CD4-positive, CD25-positive, alpha-beta regulatory T cell (primary cell): ENCODE measurements around the gene HRH1. TPM values are rescaled to one million over a fixed set of nuclear protein-coding genes. Genes with fewer than 3 reads are reported as not detected.

Source experiments
- ATAC-seq, 2 donors: fragments of 150-1000 bp; cut with Tn5 transposase; one replicate each; pipeline ENCODE4 v1.10.0; 2021; ENCODE audit warnings: low read depth in 2 of 2, moderate number of reproducible peaks in 2 of 2, moderate library complexity in 1 of 2
- DNase-seq, 3 donors: peaks; one replicate each; pipeline versions ENCODE4 v3.0.0 to v3.0.0-alpha.2; 2012 to 2022; ENCODE audit warnings: mixed read lengths in 1 of 3
- H3K27ac ChIP-seq: one replicate; pipeline ENCODE4 v1.7.0; 2013; ENCODE audit warnings: mild to moderate bottlenecking, low read length; ENCODE audit not compliant: insufficient read depth, poor library complexity, severe bottlenecking
- H3K27me3 ChIP-seq: one replicate; pipeline ENCODE4 v1.7.0; 2013; ENCODE audit warnings: low read length; ENCODE audit not compliant: control insufficient read depth, insufficient read depth
- H3K36me3 ChIP-seq: one replicate; pipeline ENCODE4 v1.7.0; 2013; ENCODE audit warnings: mild to moderate bottlenecking, low read length, moderate library complexity; ENCODE audit not compliant: control insufficient read depth, insufficient read depth
- H3K4me1 ChIP-seq: 2 replicates; pipeline ENCODE4 v1.7.0; 2013; ENCODE audit warnings: mild to moderate bottlenecking, low read length; ENCODE audit not compliant: insufficient read depth, control insufficient read depth, poor library complexity, severe bottlenecking
- H3K4me3 ChIP-seq: one replicate; pipeline ENCODE4 v1.7.0; 2013; ENCODE audit warnings: low read depth, mild to moderate bottlenecking, low read length, moderate library complexity
- H3K9me3 ChIP-seq, 2 experiments: 1 replicate in 1 of 2; 2 replicates in 1 of 2; pipeline ENCODE4 v1.7.0; 2013; ENCODE audit warnings: low read length in 2 of 2, mild to moderate bottlenecking in 1 of 2, moderate library complexity in 1 of 2; ENCODE audit not compliant: control insufficient read depth in 2 of 2
- H3K27ac Mint-ChIP-seq, 3 donors: one replicate each; pipeline ENCODE4 v1.8.0; 2020 to 2022; ENCODE audit warnings: mild to moderate bottlenecking in 3 of 3, mixed read lengths in 3 of 3, moderate library complexity in 2 of 3
- H3K27me3 Mint-ChIP-seq: one replicate; pipeline ENCODE4 v1.8.0; 2022; ENCODE audit warnings: mild to moderate bottlenecking, mixed read lengths
- H3K36me3 Mint-ChIP-seq: one replicate; pipeline ENCODE4 v1.8.0; 2020; ENCODE audit warnings: mixed read lengths
- H3K4me1 Mint-ChIP-seq, 4 donors: one replicate each; pipeline ENCODE4 v1.8.0; 2020 to 2022; ENCODE audit warnings: mixed read lengths in 4 of 4, mild to moderate bottlenecking in 1 of 4
- H3K4me3 Mint-ChIP-seq, 4 donors: one replicate each; pipeline ENCODE4 v1.8.0; 2020 to 2022; ENCODE audit warnings: mild to moderate bottlenecking in 4 of 4, mixed read lengths in 4 of 4, moderate library complexity in 3 of 4
- H3K9me3 Mint-ChIP-seq, 7 donors: one replicate each; pipeline ENCODE4 v1.8.0; 2020 to 2022; ENCODE audit warnings: mixed read lengths in 7 of 7, mild to moderate bottlenecking in 3 of 7, moderate library complexity in 2 of 7
- polyA plus RNA-seq, 4 donors: library from polyadenylated mRNA; unstranded; fragments of 300-500 nt; fragmentation: Illumina TruSeq; gene quantifications; one replicate each; pipeline ENCODE4 v1.2.3, GENCODE V29; 2021
- total RNA-seq: library from RNA; stranded (reverse); gene quantifications from one replicate; pipeline ENCODE4 v1.2.3, GENCODE V29; 2022

Gene HRH1
- total and polyA plus RNA-seq, 5 donors from 2014 or later = 0.15 TPM; not detected in 3

- H3K4me1 ChIP-seq = peaks cover 6% of the 10 kb centered on the region
- H3K27ac ChIP-seq = no peak overlapping the region
- Mint-ChIP-seq H3K27ac (no peak overlapping the region), H3K36me3 (no peaks in the 10 kb centered on the region), H3K9me3 (peaks cover 0 to 5% (median 1%) of the 10 kb centered on the region in 7 donors), H3K27me3 (no peaks in the 10 kb centered on the region), H3K4me1 (peaks cover 0 to 7% (median 6%) of the 10 kb centered on the region in 4 donors), H3K4me3 (no peak overlapping the region)
- H3K27me3 ChIP-seq = peaks cover 5% of the 10 kb centered on the region
- no peak overlapping the region for H3K4me3 ChIP-seq
- DNase-seq (no peak), ATAC-seq (no peak)
- no peaks in the 10 kb centered on the region for H3K36me3 ChIP-seq
- no peaks in the 10 kb centered on the region for H3K9me3 ChIP-seq
Measured at GRCh38 chr3:11136830-11137626, 17.3 kb upstream of the HRH1 start.

GRCh38 chr3:11137627-11137959, 16.7 kb upstream of the HRH1 start:
- H3K4me3 ChIP-seq = no peak overlapping the region
- Mint-ChIP-seq H3K9me3 (peaks cover 0 to 5% (median 1%) of the 10 kb centered on the region in 7 donors), H3K4me3 (no peak overlapping the region), H3K4me1 (peaks cover 0 to 7% (median 6%) of the 10 kb centered on the region in 4 donors), H3K36me3 (no peaks in the 10 kb centered on the region), H3K27me3 (peaks cover under 1% of the 10 kb centered on the region), H3K27ac (no peak overlapping the region)
- DNase-seq (no peak), ATAC-seq (no peak)
- peaks cover 6% of the 10 kb centered on the region for H3K4me1 ChIP-seq
- H3K36me3 ChIP-seq = no peaks in the 10 kb centered on the region
- H3K27me3 ChIP-seq = peaks cover 5% of the 10 kb centered on the region
- no peaks in the 10 kb centered on the region for H3K9me3 ChIP-seq
- no peak overlapping the region for H3K27ac ChIP-seq

- Mint-ChIP-seq H3K27ac (no peak overlapping the region), H3K4me3 (no peak overlapping the region), H3K27me3 (peaks cover 5% of the 10 kb centered on the region), H3K9me3 (peaks cover 0 to 5% (median 1%) of the 10 kb centered on the region in 7 donors), H3K36me3 (no peaks in the 10 kb centered on the region), H3K4me1 (peaks cover 0 to 7% (median 6%) of the 10 kb centered on the region in 4 donors)
- DNase-seq (no peak), ATAC-seq (no peak)
- H3K9me3 ChIP-seq = no peaks in the 10 kb centered on the region
- H3K4me1 ChIP-seq = peaks cover 6% of the 10 kb centered on the region
- H3K27ac ChIP-seq = no peak overlapping the region
- H3K4me3 ChIP-seq = no peak overlapping the region
- no peaks in the 10 kb centered on the region for H3K36me3 ChIP-seq
- peaks cover 5% of the 10 kb centered on the region for H3K27me3 ChIP-seq
Measured at GRCh38 chr3:11138371-11138770, 15.9 kb upstream of the HRH1 start.

GRCh38 chr3:11140030-11140712, 14.1 kb upstream of the HRH1 start:
- peaks cover 0 to 7% (median 6%) of the 10 kb centered on the region in 4 donors for H3K4me1 Mint-ChIP-seq
- peaks cover 6% of the 10 kb centered on the region for H3K4me1 ChIP-seq
- H3K4me3 ChIP-seq = no peak overlapping the region
- H3K27ac ChIP-seq = no peak overlapping the region
- H3K36me3 ChIP-seq = no peaks in the 10 kb centered on the region
- H3K36me3 Mint-ChIP-seq = no peaks in the 10 kb centered on the region
- ATAC-seq = peak; percentile 53 to 71
- peaks cover 5% of the 10 kb centered on the region for H3K27me3 ChIP-seq
- H3K9me3 ChIP-seq = no peaks in the 10 kb centered on the region
- peak in 1 of 3 donors; percentile 88 for DNase-seq
- peaks cover 0 to 5% (median 2%) of the 10 kb centered on the region in 7 donors for H3K9me3 Mint-ChIP-seq
- H3K4me3 Mint-ChIP-seq = no peak overlapping the region
- no peak overlapping the region for H3K27ac Mint-ChIP-seq
- peaks cover 5% of the 10 kb centered on the region for H3K27me3 Mint-ChIP-seq

GRCh38 chr3:11140713-11141104, 13.6 kb upstream of the HRH1 start:
- Histone ChIP-seq H3K4me3 (no peak overlapping the region), H3K27ac (no peak overlapping the region), H3K9me3 (no peaks in the 10 kb centered on the region), H3K4me1 (peaks cover 6% of the 10 kb centered on the region), H3K27me3 (peaks cover 5% of the 10 kb centered on the region), H3K36me3 (no peaks in the 10 kb centered on the region)
- ATAC-seq = no peak
- no peaks in the 10 kb centered on the region for H3K36me3 Mint-ChIP-seq
- no peak for DNase-seq
- H3K4me3 Mint-ChIP-seq = no peak overlapping the region
- peaks cover 0 to 5% (median 2%) of the 10 kb centered on the region in 7 donors for H3K9me3 Mint-ChIP-seq
- H3K27ac Mint-ChIP-seq = no peak overlapping the region
- peaks cover 0 to 7% (median 6%) of the 10 kb centered on the region in 4 donors for H3K4me1 Mint-ChIP-seq
- H3K27me3 Mint-ChIP-seq = peaks cover 5% of the 10 kb centered on the region

GRCh38 chr3:11143476-11143875, 10.8 kb upstream of the HRH1 start:
- H3K4me3 Mint-ChIP-seq = no peak overlapping the region
- no peaks in the 10 kb centered on the region for H3K9me3 ChIP-seq
- H3K4me1 ChIP-seq = peaks cover 6% of the 10 kb centered on the region
- H3K4me3 ChIP-seq = no peak overlapping the region
- peaks cover 0 to 7% (median 6%) of the 10 kb centered on the region in 4 donors for H3K4me1 Mint-ChIP-seq
- no peak overlapping the region for H3K27ac ChIP-seq
- H3K36me3 ChIP-seq = no peaks in the 10 kb centered on the region
- no peak for DNase-seq
- H3K36me3 Mint-ChIP-seq = no peaks in the 10 kb centered on the region
- ATAC-seq = no peak
- peaks cover 9% of the 10 kb centered on the region for H3K27me3 Mint-ChIP-seq
- no peak overlapping the region for H3K27ac Mint-ChIP-seq
- H3K9me3 Mint-ChIP-seq = peaks cover 0 to 5% (median 2%) of the 10 kb centered on the region in 7 donors
- H3K27me3 ChIP-seq = peaks cover 8% of the 10 kb centered on the region

- Mint-ChIP-seq H3K36me3 (no peaks in the 10 kb centered on the region), H3K27ac (no peak overlapping the region), H3K4me3 (no peak overlapping the region), H3K27me3 (peaks cover 13% of the 10 kb centered on the region), H3K4me1 (peaks cover 0 to 7% (median 6%) of the 10 kb centered on the region in 4 donors), H3K9me3 (peaks cover 0 to 5% (median 2%) of the 10 kb centered on the region in 7 donors)
- Histone ChIP-seq H3K4me3 (no peak overlapping the region), H3K36me3 (no peaks in the 10 kb centered on the region), H3K4me1 (peaks cover 6% of the 10 kb centered on the region), H3K27me3 (peaks cover 11% of the 10 kb centered on the region), H3K27ac (no peak overlapping the region), H3K9me3 (no peaks in the 10 kb centered on the region)
- ATAC-seq (no peak), DNase-seq (no peak)
Measured at GRCh38 chr3:11144996-11145395, 9.3 kb upstream of the HRH1 start.
